Renal pelvis (tissue), 12 donors: ENCODE results near the gene CBX5. TPM values are rescaled to one million over a fixed set of nuclear protein-coding genes. Genes with fewer than 3 reads are reported as not detected.
"Not testable (repeated sequence)": the region's sequence is repeated elsewhere in the genome, so short reads cannot be mapped to it uniquely, and the experiment has no call there.

Source experiments
- DNase-seq: peaks from one replicate; pipeline ENCODE4 v3.0.0-alpha.2; 2013
- long read RNA-seq, 16 experiments: transcript quantifications; one replicate each; lab custom pipeline, GENCODE V29; 2026
- polyA plus RNA-seq, 3 donors: library from polyadenylated mRNA; unstranded; fragments of 120-200 nt; gene quantifications; one replicate each; pipeline ENCODE4 v1.2.1, GENCODE V29; 2013; ENCODE audit not compliant: insufficient read length in 3 of 3

CBX5 gene
- 100 to 1,000 TPM; 103 to 146 (median 132) TPM for polyA plus RNA-seq
- long read RNA-seq, donor 1, full-length matches to known transcripts, result 21 of 38 reads
- long read RNA-seq, donor 1, partial matches to known transcripts, result 17 of 38 reads
- long read RNA-seq, donor 1, other reads (novel, unspliced or antisense), result 0 of 38 reads
- long read RNA-seq, donor 2, full-length matches to known transcripts, result 24 of 3,944 reads
- long read RNA-seq, donor 2, partial matches to known transcripts, result 1,826 of 3,944 reads
- long read RNA-seq, donor 2, other reads (novel, unspliced or antisense), result 2,094 of 3,944 reads
- long read RNA-seq, donor 3, full-length matches to known transcripts, result 17 of 39 reads
- long read RNA-seq, donor 3, partial matches to known transcripts, result 22 of 39 reads
- long read RNA-seq, donor 3, other reads (novel, unspliced or antisense), result 0 of 39 reads
- long read RNA-seq, donor 4, full-length matches to known transcripts, result 18 of 2,801 reads
- long read RNA-seq, donor 4, partial matches to known transcripts, result 1,328 of 2,801 reads
- long read RNA-seq, donor 4, other reads (novel, unspliced or antisense), result 1,455 of 2,801 reads
- long read RNA-seq, donor 5, full-length matches to known transcripts, result 11 of 1,688 reads
- long read RNA-seq, donor 5, partial matches to known transcripts, result 923 of 1,688 reads
- long read RNA-seq, donor 5, other reads (novel, unspliced or antisense), result 754 of 1,688 reads
- long read RNA-seq, donor 6, full-length matches to known transcripts, result 43 of 4,270 reads
- long read RNA-seq, donor 6, partial matches to known transcripts, result 3,918 of 4,270 reads
- long read RNA-seq, donor 6, other reads (novel, unspliced or antisense), result 309 of 4,270 reads
- long read RNA-seq, donor 7, full-length matches to known transcripts, result 29 of 52 reads
- long read RNA-seq, donor 7, partial matches to known transcripts, result 23 of 52 reads
- long read RNA-seq, donor 7, other reads (novel, unspliced or antisense), result 0 of 52 reads
- long read RNA-seq, donor 8, full-length matches to known transcripts, result 17 of 17 reads
- long read RNA-seq, donor 8, partial matches to known transcripts, result 0 of 17 reads
- long read RNA-seq, donor 8, other reads (novel, unspliced or antisense), result 0 of 17 reads
- long read RNA-seq, donor 9, full-length matches to known transcripts, result 30 of 49 reads
- long read RNA-seq, donor 9, partial matches to known transcripts, result 19 of 49 reads
- long read RNA-seq, donor 9, other reads (novel, unspliced or antisense), result 0 of 49 reads
- long read RNA-seq, donor 10, full-length matches to known transcripts, result 29 of 3,158 reads
- long read RNA-seq, donor 10, partial matches to known transcripts, result 1,959 of 3,158 reads
- long read RNA-seq, donor 10, other reads (novel, unspliced or antisense), result 1,170 of 3,158 reads
- long read RNA-seq, donor 11, full-length matches to known transcripts, result 12 of 2,451 reads
- long read RNA-seq, donor 11, partial matches to known transcripts, result 1,408 of 2,451 reads
- long read RNA-seq, donor 11, other reads (novel, unspliced or antisense), result 1,031 of 2,451 reads
- long read RNA-seq, donor 12, full-length matches to known transcripts, result 36 of 76 reads
- long read RNA-seq, donor 12, partial matches to known transcripts, result 40 of 76 reads
- long read RNA-seq, donor 12, other reads (novel, unspliced or antisense), result 0 of 76 reads
- long read RNA-seq, donor 13, full-length matches to known transcripts, result 21 of 3,658 reads
- long read RNA-seq, donor 13, partial matches to known transcripts, result 2,719 of 3,658 reads
- long read RNA-seq, donor 13, other reads (novel, unspliced or antisense), result 918 of 3,658 reads
- long read RNA-seq, donor 14, result 0 reads
- long read RNA-seq, donor 15, full-length matches to known transcripts, result 29 of 4,757 reads
- long read RNA-seq, donor 15, partial matches to known transcripts, result 4,033 of 4,757 reads
- long read RNA-seq, donor 15, other reads (novel, unspliced or antisense), result 695 of 4,757 reads
- long read RNA-seq, donor 16, full-length matches to known transcripts, result 21 of 3,171 reads
- long read RNA-seq, donor 16, partial matches to known transcripts, result 1,758 of 3,171 reads
- long read RNA-seq, donor 16, other reads (novel, unspliced or antisense), result 1,392 of 3,171 reads

GRCh38 chr12:54279632-54280467 is at the start of gene CBX5:
Gene CBX5 (minus strand): TSS chr12:54280122. CDS start chr12:54257650, 22,472 bp downstream.
- DNase-seq, result peak; percentile 100

DNA sequence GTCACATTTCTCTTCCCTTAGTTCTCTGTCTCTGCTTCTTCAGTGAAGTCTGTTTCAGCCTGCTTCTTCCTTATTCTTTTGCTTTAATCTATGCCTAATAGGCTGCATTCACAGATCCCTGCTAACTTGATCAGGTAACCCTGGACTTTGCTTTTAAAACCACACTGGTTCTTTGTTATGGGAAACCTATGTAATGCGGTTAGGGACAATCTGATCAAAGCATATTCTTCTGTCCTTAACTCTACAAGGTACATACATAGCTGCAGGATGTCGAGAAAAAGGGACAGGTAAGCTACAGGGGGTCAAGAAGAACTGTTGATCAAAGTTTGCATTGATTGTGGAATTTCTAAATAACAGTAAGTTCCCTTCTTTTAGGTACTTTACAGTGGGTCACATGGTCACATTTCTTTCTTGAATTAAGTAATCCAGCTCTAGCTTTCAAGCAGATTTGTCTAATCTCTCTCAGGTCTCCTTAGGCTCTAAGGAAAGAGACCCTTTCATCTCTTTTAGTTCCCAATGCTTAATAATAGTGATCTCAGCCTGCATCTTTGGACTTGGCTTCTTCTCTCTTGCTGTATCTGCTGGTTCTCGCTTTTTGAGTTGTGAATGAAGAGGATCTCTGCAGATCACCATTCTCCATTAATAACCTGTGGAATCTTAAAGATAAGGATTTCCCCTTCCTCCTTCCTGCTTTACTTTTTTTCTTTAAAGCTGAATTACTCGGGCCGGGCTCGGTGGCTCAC is 48.8 kb upstream of the CBX5 start:
- no peak for DNase-seq

- DNase-seq, result not testable (repeated sequence)
Measured at GRCh38 chr12:54325442-54326109, 45.7 kb upstream of the CBX5 start.

GRCh38 chr12:54324617-54325441 is 44.9 kb upstream of the CBX5 start, which contains the start of gene COPZ1:
Gene COPZ1 (plus strand): TSS chr12:54325131. CDS start chr12:54325164, 33 bp downstream.
- peak; percentile 100 for DNase-seq

DNA sequence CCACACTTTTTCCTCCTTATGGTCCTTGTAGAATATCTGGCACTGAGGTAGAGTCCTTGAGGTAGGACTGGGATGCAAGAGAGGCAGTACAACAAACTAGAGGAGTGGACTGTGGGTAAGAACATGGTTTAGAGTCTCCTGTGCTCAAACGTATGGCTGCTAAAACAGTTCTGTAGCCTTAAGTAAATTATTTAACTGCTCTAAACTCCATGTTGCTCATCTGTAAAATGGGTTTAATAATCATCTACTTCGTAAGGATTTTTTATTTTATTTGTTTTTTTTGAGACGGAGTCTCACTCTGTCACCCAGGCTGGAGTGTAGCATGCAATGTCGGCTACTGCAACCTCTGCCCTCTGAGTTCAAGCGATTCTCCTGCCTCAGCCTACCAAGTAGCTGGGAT is 41.4 kb upstream of the CBX5 start:
- DNase-seq, result no peak

DNA sequence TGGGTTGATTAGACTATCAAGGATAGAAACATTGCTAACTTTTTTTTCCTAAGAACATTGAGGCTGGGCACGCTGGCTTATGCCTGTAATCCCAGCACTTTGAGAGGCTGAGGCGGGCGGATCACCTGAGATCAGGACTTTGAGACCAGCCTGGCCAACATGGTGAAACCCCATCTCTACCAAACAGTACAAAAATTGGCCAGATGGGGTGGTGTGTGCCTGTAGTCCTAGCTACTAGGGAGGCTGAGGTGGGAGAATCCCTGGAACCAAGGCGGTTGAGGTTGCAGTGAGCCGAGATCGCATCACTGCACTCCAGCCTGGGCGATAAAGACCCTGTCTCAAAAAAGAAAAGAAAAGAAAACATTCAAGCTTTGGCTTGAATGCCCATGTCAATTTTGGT is 32.4 kb upstream of the CBX5 start:
- not testable (repeated sequence) for DNase-seq

GRCh38 chr12:54311051-54311450 is 31.1 kb upstream of the CBX5 start:
- no peak for DNase-seq

- no peak for DNase-seq
Measured at GRCh38 chr12:54306925-54307741, 27.2 kb upstream of the CBX5 start.

GRCh38 chr12:54304187-54304810 is 24.4 kb upstream of the CBX5 start:
- DNase-seq, result no peak

DNA sequence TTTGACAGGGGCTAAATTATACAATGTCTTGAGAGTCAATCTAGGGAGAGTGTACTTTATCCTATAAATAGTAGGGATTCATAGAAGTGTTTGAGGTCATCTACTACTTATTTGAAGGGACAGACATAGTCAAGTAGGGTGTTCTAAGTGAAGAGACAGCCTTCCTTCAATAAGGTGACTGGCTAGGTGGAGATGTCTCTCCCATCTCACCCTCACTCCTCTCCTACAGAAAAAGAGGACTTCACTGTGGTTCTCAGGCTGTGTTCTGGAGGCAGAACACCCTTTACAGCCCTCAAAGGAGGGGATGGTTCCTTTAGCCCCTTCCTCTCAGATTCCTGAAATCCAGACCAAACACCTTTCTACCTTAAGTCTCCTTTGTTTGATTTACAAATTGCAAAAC is 23.7 kb upstream of the CBX5 start:
- DNase-seq, result no peak

- DNase-seq, result no peak
Measured at GRCh38 chr12:54301428-54302048, 21.6 kb upstream of the CBX5 start.

- DNase-seq, result peak; percentile 82
Measured at GRCh38 chr12:54300732-54301427, 21.0 kb upstream of the CBX5 start, which contains the start of gene NFE2. Gene NFE2 (minus strand): TSS chr12:54301015. CDS start chr12:54295248, 5,767 bp downstream.

DNA sequence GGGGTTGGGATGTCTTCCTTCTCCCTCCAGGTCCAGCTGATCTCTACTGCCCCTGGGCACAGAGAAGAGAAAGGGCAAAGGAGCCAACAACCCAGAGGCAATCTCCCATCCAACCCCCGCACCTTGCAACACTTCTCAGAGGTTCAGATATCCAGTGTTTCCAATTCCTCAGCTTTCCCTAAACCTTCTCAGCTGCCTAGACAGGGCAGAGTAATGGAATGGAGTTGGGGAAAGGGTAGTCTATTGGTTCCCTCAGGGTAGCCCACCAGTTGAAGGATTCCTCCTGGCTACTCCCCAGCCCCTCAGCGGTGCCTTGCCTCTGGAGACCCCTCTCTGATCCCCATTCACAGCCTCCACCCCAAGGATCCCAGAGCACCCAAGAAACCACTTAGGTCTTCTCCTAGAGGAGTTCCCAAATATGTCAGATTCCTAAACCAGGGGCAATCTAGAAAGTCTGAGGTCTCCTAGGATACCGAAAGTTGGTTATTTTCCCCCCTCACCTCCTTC is 20.4 kb upstream of the CBX5 start:
- DNase-seq, result no peak
